ENCODE data around the gene LNX1.

The LNX1 gene

GRCh38 chr4:53532521-53532920 lies 58.8 kb downstream of the LNX1 start:
- no peak for DNase-seq

- no peak for DNase-seq
Observed at GRCh38 chr4:53531585-53532224, 59.6 kb downstream of the LNX1 start.

- no peak for DNase-seq
Observed at GRCh38 chr4:53529025-53529424, 62.3 kb downstream of the LNX1 start.

- no peak for DNase-seq
Observed at GRCh38 chr4:53527930-53528329, 63.4 kb downstream of the LNX1 start.

GRCh38 chr4:53527326-53527725 lies 64.0 kb downstream of the LNX1 start:
- DNase-seq, result no peak

GRCh38 chr4:53522334-53522733 lies 69.0 kb downstream of the LNX1 start:
- DNase-seq, result no peak

GRCh38 chr4:53520116-53520515 lies 71.2 kb downstream of the LNX1 start:
- DNase-seq, result no peak

- no peak for DNase-seq
Observed at GRCh38 chr4:53518807-53519206, 72.5 kb downstream of the LNX1 start.

GRCh38 chr4:53515076-53515475 lies 76.2 kb downstream of the LNX1 start:
- no peak for DNase-seq

- no peak for DNase-seq
Observed at GRCh38 chr4:53514509-53514908, 76.8 kb downstream of the LNX1 start.

GRCh38 chr4:53512608-53513007 lies 78.7 kb downstream of the LNX1 start:
- no peak for DNase-seq

GRCh38 chr4:53511014-53511413 lies 80.3 kb downstream of the LNX1 start:
- DNase-seq, result no peak

GRCh38 chr4:53510321-53510720 lies 81.0 kb downstream of the LNX1 start:
- no peak for DNase-seq

GRCh38 chr4:53508446-53508845 lies 82.8 kb downstream of the LNX1 start:
- no peak for DNase-seq

- no peak for DNase-seq
Observed at GRCh38 chr4:53507671-53508286, 83.5 kb downstream of the LNX1 start.

- no peak for DNase-seq
Observed at GRCh38 chr4:53507058-53507457, 84.2 kb downstream of the LNX1 start.

- no peak for DNase-seq
Observed at GRCh38 chr4:53505947-53506346, 85.3 kb downstream of the LNX1 start.

GRCh38 chr4:53502094-53502493 lies 89.2 kb downstream of the LNX1 start:
- DNase-seq, result no peak

GRCh38 chr4:53501561-53501960 lies 89.7 kb downstream of the LNX1 start:
- DNase-seq, result no peak

- no peak for DNase-seq
Observed at GRCh38 chr4:53500546-53500945, 90.7 kb downstream of the LNX1 start.

- no peak for DNase-seq
Observed at GRCh38 chr4:53499791-53500190, 91.5 kb downstream of the LNX1 start.

GRCh38 chr4:53498706-53499105 lies 92.6 kb downstream of the LNX1 start:
- DNase-seq, result no peak

GRCh38 chr4:53497487-53498244 lies 93.6 kb downstream of the LNX1 start:
- DNase-seq, result no peak

GRCh38 chr4:53494851-53495250 lies 96.4 kb downstream of the LNX1 start:
- DNase-seq, result no peak
